Loucy (cell line): Measurements from ENCODE around the gene RAPGEF1.

Experiments
- H2AFZ ChIP-seq: fragments of 200-600 bp; sonication (generic); 2 replicates; pipeline ENCODE4 v1.6.0; 2016; ENCODE audit warnings: antibody characterized with exemption, mild to moderate bottlenecking, low read length, moderate library complexity
- H3F3A ChIP-seq: fragments of 200-600 bp; 2 replicates; pipeline ENCODE4 v1.6.0; 2016; ENCODE audit warnings: antibody characterized with exemption, low read depth, mild to moderate bottlenecking
- H3K27me3 ChIP-seq: fragments of 200-600 bp; sonication (generic); 2 replicates; pipeline ENCODE4 v1.6.1; 2014; ENCODE audit warnings: low read length, mild to moderate bottlenecking; ENCODE audit not compliant: insufficient read depth, poor library complexity, severe bottlenecking
- H3K36me3 ChIP-seq: fragments of 200-600 bp; sonication (generic); 2 replicates; pipeline ENCODE4 v1.6.1; 2016; ENCODE audit warnings: low read length; ENCODE audit not compliant: insufficient read depth
- H3K4me1 ChIP-seq: fragments of 200-600 bp; sonication (generic); 2 replicates; pipeline ENCODE4 v1.5.1; 2014; ENCODE audit warnings: low read length, mild to moderate bottlenecking; ENCODE audit not compliant: insufficient read depth, poor library complexity, severe bottlenecking
- H3K4me2 ChIP-seq: fragments of 200-600 bp; sonication (generic); 2 replicates; pipeline ENCODE4 v1.6.0; 2014; ENCODE audit warnings: antibody characterized with exemption, low read length, low read depth, mild to moderate bottlenecking; ENCODE audit not compliant: poor library complexity, severe bottlenecking
- H3K4me3 ChIP-seq: fragments of 200-600 bp; sonication (generic); 2 replicates; pipeline ENCODE4 v1.5.1; 2014; ENCODE audit warnings: low read length, mild to moderate bottlenecking, mixed read lengths; ENCODE audit not compliant: poor library complexity, severe bottlenecking
- H3K79me2 ChIP-seq: fragments of 200-600 bp; sonication (generic); 2 replicates; pipeline ENCODE4 v1.6.1; 2014; ENCODE audit warnings: low read length; ENCODE audit not compliant: insufficient read depth
- H3K9ac ChIP-seq: fragments of 200-600 bp; sonication (generic); 2 replicates; pipeline ENCODE4 v1.6.0; 2014; ENCODE audit warnings: mild to moderate bottlenecking, low read depth, low read length, moderate library complexity; ENCODE audit not compliant: poor library complexity, severe bottlenecking
- H3K9me2 ChIP-seq: fragments of 200-600 bp; sonication (generic); replicated peaks from 2 replicates; pipeline ENCODE4 v1.6.1; 2016; ENCODE audit warnings: low read depth, low read length, mixed read lengths
- H3K9me3 ChIP-seq: fragments of 200-600 bp; sonication (generic); 2 replicates; pipeline ENCODE4 v1.6.1; 2014; ENCODE audit warnings: mild to moderate bottlenecking, antibody characterized with exemption, low read length, low read depth; ENCODE audit not compliant: insufficient read depth
- H4K20me1 ChIP-seq: fragments of 200-600 bp; sonication (generic); 2 replicates; pipeline ENCODE4 v1.6.0; 2014; ENCODE audit warnings: antibody characterized with exemption, low read length, mild to moderate bottlenecking; ENCODE audit not compliant: insufficient read depth, poor library complexity, severe bottlenecking
- EZH2phosphoT487 ChIP-seq: fragments of 200-600 bp; IDR thresholded peaks from 2 replicates; pipeline ENCODE4 v1.6.1; 2018; ENCODE audit warnings: antibody characterized with exemption, mild to moderate bottlenecking, moderate library complexity, borderline replicate concordance
- TF ChIP-seq, protein P1 (sequence below): fragments of 200-600 bp; sonication (generic); conservative IDR thresholded peaks from 2 replicates; pipeline ENCODE4 v1.5.1; 2014; ENCODE audit warnings: mild to moderate bottlenecking, antibody characterized with exemption, low read length

RAPGEF1 gene

DNA sequence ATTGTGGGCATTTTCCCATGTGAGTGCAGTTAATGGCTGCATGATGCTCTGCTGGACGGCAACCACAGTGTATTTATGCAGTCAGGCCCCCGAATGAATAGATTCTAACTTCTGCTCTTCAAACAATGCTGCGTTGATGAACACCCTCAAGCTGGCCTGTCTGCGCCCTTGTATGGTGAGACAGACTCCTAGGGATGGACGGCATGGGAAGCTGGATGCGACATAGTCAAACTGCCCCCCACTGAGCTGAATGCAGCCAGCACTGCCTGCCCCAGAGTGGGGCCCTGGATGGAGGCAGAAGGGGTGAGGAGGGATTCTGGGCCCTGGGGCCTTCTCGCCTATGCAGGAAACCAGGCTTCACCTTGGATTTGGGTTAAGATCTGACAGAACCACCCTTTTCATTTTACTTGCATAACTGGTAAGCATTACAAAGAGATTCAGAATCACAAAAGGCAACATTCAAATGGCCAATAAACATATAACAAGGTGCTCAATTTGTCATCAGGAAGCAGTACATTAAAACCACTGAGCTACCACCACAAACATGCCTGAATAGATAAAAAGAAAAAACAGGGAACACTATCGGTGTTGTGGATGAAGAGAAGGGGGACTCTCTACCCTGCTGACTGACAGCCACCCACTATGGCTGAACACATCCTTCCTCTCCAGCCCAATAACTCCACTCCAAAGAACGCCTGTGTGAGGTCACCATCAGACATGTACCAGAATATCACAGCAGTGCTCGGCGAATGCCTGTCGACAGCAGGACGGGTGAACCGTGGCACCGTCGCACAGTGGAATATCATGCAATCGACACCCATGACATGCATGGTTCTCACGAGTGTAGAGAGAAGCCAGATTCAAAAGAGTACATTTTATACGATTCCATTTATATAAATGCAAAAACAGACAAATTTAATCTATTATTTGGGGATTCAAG lies 79.1 kb downstream of the RAPGEF1 start:
- Histone ChIP-seq H3K79me2 (peaks cover 61% of the 10 kb centered on the region), H4K20me1 (peaks cover 17% of the 10 kb centered on the region), H3K36me3 (no peaks in the 10 kb centered on the region), H3K4me1 (peaks cover 26% of the 10 kb centered on the region), H3K4me2 (no peak overlapping the region), H2AFZ (no peak overlapping the region), H3K4me3 (no peak overlapping the region), H3K9ac (no peak overlapping the region), H3F3A (no peaks in the 10 kb centered on the region), H3K27me3 (no peaks in the 10 kb centered on the region), H3K9me3 (no peaks in the 10 kb centered on the region), H3K9me2 (no peaks in the 10 kb centered on the region)
- no peak for TF ChIP-seq EZH2phosphoT487
- TF ChIP-seq, protein P1, sequence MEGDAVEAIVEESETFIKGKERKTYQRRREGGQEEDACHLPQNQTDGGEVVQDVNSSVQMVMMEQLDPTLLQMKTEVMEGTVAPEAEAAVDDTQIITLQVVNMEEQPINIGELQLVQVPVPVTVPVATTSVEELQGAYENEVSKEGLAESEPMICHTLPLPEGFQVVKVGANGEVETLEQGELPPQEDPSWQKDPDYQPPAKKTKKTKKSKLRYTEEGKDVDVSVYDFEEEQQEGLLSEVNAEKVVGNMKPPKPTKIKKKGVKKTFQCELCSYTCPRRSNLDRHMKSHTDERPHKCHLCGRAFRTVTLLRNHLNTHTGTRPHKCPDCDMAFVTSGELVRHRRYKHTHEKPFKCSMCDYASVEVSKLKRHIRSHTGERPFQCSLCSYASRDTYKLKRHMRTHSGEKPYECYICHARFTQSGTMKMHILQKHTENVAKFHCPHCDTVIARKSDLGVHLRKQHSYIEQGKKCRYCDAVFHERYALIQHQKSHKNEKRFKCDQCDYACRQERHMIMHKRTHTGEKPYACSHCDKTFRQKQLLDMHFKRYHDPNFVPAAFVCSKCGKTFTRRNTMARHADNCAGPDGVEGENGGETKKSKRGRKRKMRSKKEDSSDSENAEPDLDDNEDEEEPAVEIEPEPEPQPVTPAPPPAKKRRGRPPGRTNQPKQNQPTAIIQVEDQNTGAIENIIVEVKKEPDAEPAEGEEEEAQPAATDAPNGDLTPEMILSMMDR = no peak

DNA sequence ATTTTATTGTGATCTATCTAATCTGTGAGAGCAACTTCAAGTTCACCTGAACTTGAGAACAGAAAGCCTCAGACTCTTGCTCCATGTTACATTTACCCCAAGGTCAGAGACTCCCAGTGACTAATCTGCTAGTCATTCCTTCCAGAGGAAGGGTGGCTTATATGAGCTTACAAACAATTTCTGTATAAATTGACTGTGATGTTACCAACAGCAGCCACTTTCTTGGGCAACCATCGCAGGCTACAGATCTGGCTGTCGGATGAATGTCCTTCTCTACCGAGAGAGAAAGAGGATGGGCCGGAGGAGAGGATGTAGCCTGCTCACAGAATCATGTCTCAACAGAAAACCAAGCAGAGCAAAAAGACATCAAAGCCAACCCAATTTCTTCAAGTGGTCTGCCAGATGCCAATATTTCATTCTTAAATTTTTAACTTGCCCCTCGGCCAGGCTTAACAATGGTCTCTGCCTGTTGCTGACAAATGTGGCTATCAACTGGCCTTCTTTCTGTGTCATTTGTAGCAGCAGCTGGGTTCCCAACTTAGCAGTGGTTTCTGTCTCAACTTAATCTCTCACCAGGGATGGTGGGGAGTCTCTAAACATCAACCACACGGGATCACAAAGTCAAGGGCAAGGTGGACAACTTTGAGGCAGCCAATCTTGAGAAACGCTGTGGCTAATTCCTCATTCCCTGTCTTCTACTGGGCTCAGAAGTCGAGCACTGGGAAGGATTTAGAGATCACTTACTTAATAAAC lies 81.3 kb downstream of the RAPGEF1 start:
- no peaks in the 10 kb centered on the region for H3K36me3 ChIP-seq
- H3F3A ChIP-seq = no peaks in the 10 kb centered on the region
- no peaks in the 10 kb centered on the region for H3K27me3 ChIP-seq
- TF ChIP-seq, protein P1 = no peak
- no peak for TF ChIP-seq EZH2phosphoT487
- no peaks in the 10 kb centered on the region for H3K9me2 ChIP-seq
- H3K79me2 ChIP-seq = peaks cover 56% of the 10 kb centered on the region
- peaks cover 17% of the 10 kb centered on the region for H4K20me1 ChIP-seq
- H2AFZ ChIP-seq = no peak overlapping the region
- no peak overlapping the region for H3K4me3 ChIP-seq
- no peak overlapping the region for H3K9ac ChIP-seq
- no peaks in the 10 kb centered on the region for H3K9me3 ChIP-seq
- H3K4me2 ChIP-seq = no peak overlapping the region
- peaks cover 26% of the 10 kb centered on the region for H3K4me1 ChIP-seq

DNA sequence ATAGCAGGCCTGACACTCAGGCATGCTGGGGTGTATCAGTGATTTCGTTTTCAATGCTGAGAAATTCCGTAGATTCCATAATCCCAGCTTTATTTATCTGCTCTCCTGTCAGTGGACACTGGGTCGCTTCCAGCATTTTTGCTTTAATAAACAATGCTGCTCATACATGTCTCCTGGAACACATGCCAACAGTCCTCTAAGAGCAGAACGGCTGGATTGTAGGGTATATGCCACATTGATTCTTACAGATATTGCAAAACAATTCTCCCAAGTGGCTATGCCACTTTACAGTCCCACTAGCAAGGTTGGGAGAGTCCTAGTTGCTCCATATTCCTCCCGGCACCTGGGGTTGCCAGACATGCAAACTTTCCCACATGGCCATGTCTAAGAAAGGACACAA lies 81.9 kb downstream of the RAPGEF1 start:
- peaks cover 17% of the 10 kb centered on the region for H4K20me1 ChIP-seq
- no peaks in the 10 kb centered on the region for H3F3A ChIP-seq
- H3K27me3 ChIP-seq = no peaks in the 10 kb centered on the region
- peaks cover 59% of the 10 kb centered on the region for H3K79me2 ChIP-seq
- no peak overlapping the region for H2AFZ ChIP-seq
- H3K4me1 ChIP-seq = peaks cover 26% of the 10 kb centered on the region
- no peaks in the 10 kb centered on the region for H3K36me3 ChIP-seq
- H3K9me2 ChIP-seq = no peaks in the 10 kb centered on the region
- H3K9me3 ChIP-seq = no peaks in the 10 kb centered on the region
- TF ChIP-seq EZH2phosphoT487 = no peak
- TF ChIP-seq, protein P1 = no peak
- H3K4me2 ChIP-seq = no peak overlapping the region
- H3K4me3 ChIP-seq = no peak overlapping the region
- H3K9ac ChIP-seq = no peak overlapping the region
